ENCODE measurements around the gene TRAF5. TPM values are rescaled to one million over a fixed set of nuclear protein-coding genes. Genes with fewer than 3 reads are reported as not detected.
A peak's percentile ranks its signal among the peaks of the same experiment; 100 is the strongest.

The TRAF5 gene
- total and polyA plus RNA-seq, 4 donors = 0.68 to 3.3 (median 1.6) TPM

GRCh38 chr1:211424018-211424417 is 97.4 kb downstream of the TRAF5 start:
- H3K9ac ChIP-seq (ENCODE audit: low read depth in 1 of 2, low read length in 2 of 2) = no peak overlapping the region
- no peak overlapping the region for H3K27ac ChIP-seq (ENCODE audit: low read depth in 1 of 2, low read length in 2 of 2)
- DNase-seq (ENCODE audit: low spot score) = no peak
- WGBS = 94% methylated on average over 1 of the region's 1 CpG
- no peaks in the 10 kb centered on the region for H3K9me3 ChIP-seq (ENCODE audit: control insufficient read depth in 4 of 4, low read length in 3 of 4)
- TF ChIP-seq TAF1 (conservative IDR thresholded peaks at IDR 0.05) (no peak), HNF4A (conservative IDR thresholded peaks at IDR 0.05) (peak in 1 of 2 donors; percentile 10)
- H3K4me3 ChIP-seq (ENCODE audit: low read depth in 1 of 3, low read length in 3 of 3) = no peak overlapping the region
- H3K27me3 ChIP-seq (ENCODE audit: control insufficient read depth in 4 of 4, insufficient read depth in 4 of 4, low read length in 3 of 4) = no peaks in the 10 kb centered on the region
- no peaks in the 10 kb centered on the region for H3K4me1 ChIP-seq (ENCODE audit: control insufficient read depth in 4 of 4, insufficient read depth in 4 of 4, low read length in 3 of 4)
- H3K36me3 ChIP-seq (ENCODE audit: control insufficient read depth in 4 of 4, insufficient read depth in 3 of 4, low read depth in 1 of 4, low read length in 3 of 4) = peaks cover 0 to 2% (median 0%) of the 10 kb centered on the region in 4 donors

Other genes starting within 250 kb of the TRAF5 start
- not detected for gene KCNH1, start 192.7 kb upstream of the TRAF5 start, total RNA-seq
- not detected for gene KCNH1, start 192.7 kb upstream of the TRAF5 start, polyA plus RNA-seq
- gene RCOR3, start 67.5 kb upstream of the TRAF5 start, total RNA-seq = 10 to 100 TPM; 15.0 to 20.2 TPM
- gene RCOR3, start 67.5 kb upstream of the TRAF5 start, polyA plus RNA-seq = 10 to 100 TPM in 1 of 2 donors, 1 to 10 TPM in 1; 7.8 to 11.8 TPM
- not detected for gene RD3, start 165.3 kb downstream of the TRAF5 start, total RNA-seq
- gene RD3, start 165.3 kb downstream of the TRAF5 start, polyA plus RNA-seq = not detected